ENCODE measurements around the gene CPN1.
"Not testable (repeated sequence)": the region's sequence is repeated elsewhere in the genome, so short reads cannot be mapped to it uniquely, and the experiment has no call there.

The CPN1 gene

DNA sequence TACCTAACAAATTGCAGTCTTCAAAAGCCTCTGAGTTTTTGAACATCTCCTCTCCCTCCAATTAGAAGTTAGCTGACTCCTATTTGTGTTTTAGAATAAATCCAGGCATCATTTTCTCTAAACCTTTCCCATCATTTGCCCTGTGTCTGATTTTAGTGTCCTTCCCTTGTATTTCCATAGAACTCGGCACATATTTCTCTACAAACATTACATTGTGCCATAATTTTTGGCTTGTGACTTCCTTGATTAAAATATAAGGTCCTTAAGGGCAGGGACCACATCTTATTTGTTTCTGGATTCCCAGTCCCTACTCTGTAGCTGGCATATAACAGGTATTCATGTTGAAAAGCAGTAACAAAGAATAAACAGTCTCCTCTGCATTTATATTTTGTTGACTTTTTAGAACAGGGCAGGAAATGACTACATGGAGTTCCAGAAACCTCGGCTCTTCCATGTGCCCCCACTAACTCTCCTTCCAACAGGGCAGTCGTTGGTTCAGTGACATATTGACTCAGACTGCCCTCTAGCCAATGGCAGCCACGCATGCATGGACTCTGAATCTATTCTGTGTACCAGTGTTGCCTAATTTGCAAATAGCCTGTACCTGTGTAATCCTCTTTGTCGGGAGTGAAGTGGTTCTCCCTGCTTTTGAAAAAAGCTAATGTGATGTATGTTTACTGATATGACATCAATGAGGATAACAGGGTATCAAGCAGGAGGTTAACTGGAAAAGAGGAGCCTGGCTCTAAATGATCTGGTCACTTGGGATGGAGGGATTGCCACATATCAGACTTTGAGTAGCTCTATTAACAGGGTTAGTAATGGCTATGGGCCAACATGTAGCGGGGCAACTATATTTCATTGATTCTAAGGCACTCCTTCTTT, 19.8 kb upstream of the CPN1 start:
- TF ChIP-seq, protein P1, sequence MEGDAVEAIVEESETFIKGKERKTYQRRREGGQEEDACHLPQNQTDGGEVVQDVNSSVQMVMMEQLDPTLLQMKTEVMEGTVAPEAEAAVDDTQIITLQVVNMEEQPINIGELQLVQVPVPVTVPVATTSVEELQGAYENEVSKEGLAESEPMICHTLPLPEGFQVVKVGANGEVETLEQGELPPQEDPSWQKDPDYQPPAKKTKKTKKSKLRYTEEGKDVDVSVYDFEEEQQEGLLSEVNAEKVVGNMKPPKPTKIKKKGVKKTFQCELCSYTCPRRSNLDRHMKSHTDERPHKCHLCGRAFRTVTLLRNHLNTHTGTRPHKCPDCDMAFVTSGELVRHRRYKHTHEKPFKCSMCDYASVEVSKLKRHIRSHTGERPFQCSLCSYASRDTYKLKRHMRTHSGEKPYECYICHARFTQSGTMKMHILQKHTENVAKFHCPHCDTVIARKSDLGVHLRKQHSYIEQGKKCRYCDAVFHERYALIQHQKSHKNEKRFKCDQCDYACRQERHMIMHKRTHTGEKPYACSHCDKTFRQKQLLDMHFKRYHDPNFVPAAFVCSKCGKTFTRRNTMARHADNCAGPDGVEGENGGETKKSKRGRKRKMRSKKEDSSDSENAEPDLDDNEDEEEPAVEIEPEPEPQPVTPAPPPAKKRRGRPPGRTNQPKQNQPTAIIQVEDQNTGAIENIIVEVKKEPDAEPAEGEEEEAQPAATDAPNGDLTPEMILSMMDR (conservative IDR thresholded peaks at IDR 0.05) = no peak
- H3K27ac ChIP-seq = peak overlapping the region; percentile 41

DNA sequence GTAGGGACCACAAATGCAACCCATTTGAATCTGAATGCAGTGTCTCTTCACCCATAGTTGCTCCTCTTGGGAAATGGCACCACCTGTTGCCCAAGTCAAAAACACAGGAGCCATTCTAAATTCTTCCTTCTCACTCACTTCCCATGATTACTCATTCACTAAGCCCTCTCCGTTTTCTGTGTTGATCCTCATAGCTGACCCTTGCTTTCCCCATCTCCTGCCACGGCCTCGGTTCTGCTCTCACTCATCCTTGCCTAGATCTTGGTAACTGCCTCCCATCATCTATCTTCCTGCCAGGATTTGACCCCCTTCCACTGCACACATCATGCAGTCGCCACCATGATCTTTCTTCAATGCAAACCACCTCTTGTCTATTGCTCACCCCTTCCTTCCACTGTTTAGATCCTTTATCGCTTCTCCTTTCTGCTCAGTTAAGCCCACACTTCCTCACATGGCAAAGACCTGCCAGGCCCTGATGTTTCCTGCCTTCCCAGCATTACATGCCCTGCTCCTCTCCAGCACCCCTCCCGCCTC, 19.0 kb upstream of the CPN1 start:
- TF ChIP-seq, protein P1 (conservative IDR thresholded peaks at IDR 0.05) = peak; percentile 26; the same call in 1 of the 2 replicates
- H3K27ac ChIP-seq = peak overlapping the region; percentile 41; the same call in 1 of the 2 replicates

DNA sequence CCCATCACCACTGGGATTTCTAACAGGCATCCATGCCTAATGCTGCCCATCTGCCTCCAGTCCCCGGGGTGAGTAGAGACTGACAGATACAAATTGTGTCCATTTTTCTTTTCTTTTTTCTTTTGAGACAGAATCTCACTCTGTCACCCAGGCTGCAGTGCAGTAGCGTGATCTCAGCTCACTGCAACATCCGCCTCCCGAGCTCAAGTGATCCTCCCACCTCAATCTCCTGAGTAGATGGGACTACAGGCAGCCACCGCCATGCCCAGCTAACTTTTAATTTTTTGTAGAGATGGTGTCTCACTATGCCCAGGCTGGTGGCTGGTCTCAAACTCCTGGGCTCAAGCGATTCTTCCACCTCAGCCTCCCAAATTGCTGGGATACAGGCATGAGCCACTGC, 7.6 kb upstream of the CPN1 start:
- TF ChIP-seq, protein P1 (conservative IDR thresholded peaks at IDR 0.05) = no peak
- H3K27ac ChIP-seq = no peak overlapping the region

DNA sequence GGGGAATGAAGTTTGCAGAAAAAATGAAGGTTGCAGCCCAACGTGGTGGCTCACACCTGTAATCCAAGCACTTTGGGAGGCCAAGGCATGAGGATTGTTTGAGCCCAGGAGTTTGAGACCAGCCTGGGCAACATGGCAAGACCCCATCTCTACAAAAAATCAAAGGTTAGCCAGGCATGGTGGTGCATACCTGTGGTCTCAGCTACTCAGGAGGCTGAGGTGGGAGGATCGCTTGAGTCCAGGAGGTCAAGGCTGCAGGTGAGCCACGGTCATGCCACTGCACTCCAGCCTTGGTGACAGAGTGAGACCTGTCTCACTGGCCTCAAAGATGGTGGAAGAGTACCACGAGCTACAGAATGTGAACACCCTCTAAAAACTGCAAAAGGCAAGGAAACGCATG, 5.0 kb upstream of the CPN1 start:
- H3K27ac ChIP-seq = not testable (repeated sequence)

DNA sequence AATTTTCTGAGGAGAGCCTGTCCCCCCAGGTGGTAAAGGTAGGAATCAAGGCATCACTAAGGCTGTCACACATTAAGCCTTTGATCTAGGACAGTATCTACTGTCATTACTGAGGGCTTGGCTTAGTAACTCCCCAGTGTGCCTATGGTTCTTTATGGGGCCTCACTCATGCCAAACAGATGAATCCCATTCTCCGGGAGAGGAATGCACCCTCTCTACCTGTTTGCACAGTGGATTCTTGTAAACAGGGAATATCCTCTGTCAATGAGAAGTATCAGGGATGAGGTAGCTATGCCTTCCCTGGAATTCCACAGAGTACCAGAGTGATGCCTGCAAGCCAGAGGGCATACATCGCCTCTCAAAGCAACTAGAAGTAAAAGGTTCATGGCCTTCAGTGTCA, 3.9 kb upstream of the CPN1 start:
- H3K27ac ChIP-seq = no peak overlapping the region

DNA sequence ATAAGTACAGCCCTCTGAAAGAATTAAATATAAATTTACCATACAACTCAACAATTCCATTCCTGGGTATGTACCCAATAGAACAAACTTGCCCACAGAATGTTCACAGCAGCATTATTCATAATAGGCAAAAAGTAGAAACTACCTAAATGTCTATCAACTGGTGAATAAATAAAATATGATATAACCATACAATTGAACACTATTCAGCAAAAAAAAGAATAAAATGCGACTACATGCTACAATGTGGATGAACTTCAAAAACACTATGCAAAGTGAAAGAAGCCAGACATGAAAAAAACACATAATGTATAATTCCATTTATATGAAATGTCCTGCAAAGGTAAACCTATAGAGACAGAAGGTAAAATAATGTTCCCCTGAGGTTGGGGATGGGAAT, 2.0 kb upstream of the CPN1 start:
- TF ChIP-seq, protein P1 (conservative IDR thresholded peaks at IDR 0.05) = no peak
- no peak overlapping the region for H3K27ac ChIP-seq

More for the DNA sequence above, 3.9 kb upstream of the CPN1 start:
- TF ChIP-seq, protein P1 (conservative IDR thresholded peaks at IDR 0.05) = no peak

DNA sequence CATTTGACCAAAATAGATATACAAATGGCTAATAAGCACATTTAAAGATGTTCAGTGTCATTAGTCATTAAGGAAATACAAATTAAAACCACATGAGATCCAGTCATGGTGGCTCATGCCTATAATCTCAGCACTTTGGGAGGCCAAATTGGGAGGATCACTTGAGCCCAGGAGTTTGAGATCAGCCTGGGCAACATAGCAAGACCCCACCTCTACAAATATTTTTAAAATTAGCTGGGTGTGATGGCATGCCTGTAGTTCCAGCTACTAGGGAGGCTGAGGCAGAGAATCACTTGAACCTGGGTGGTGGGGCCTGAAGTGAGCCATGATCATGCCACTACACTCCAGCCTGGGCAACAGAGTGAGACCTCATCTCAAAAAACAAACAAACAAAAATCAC, 607 bp upstream of the CPN1 start:
- H3K27ac ChIP-seq = not testable (repeated sequence)

DNA sequence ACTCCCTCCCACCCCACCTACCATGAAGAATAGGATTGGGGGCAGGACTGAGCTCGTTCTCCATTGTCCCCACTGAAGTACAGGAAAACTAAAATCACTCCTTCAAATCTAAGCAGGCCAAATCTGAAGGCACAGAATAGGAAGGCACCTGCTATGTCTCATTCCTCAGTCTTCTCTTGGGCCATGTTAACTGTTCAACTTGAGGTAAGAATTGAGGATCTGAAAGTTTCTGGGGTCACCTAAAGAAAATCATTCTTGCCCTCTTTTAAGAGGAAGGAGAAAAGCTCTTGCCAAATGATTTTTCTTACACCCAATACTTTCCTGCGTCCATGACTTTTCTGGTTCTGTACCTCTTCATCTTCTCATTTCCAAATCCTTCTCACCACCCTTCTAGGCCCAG, 4.9 kb downstream of the CPN1 start:
- no peak overlapping the region for H3K27ac ChIP-seq
- TF ChIP-seq, protein P1 (conservative IDR thresholded peaks at IDR 0.05) = no peak

All from VCaP (cell line).